Hematopoietic multipotent progenitor cell treated with erythropoietin and hydrocortisone succinate and interleukin-3 and kit ligand, for 8 days (in vitro differentiated cells): ENCODE data around the gene PSMD9.
"Not testable (repeated sequence)": the region's sequence is repeated elsewhere in the genome, so short reads cannot be mapped to it uniquely, and the experiment has no call there.

Experiments used
- DNase-seq: peaks from one replicate; pipeline ENCODE4 v3.0.0-alpha.2; 2015

PSMD9 gene

GRCh38 chr12:121874071-121874470 is 14.5 kb upstream of the PSMD9 start:
- DNase-seq = no peak

- no peak for DNase-seq
These were observed 13.0 kb upstream of the PSMD9 start for GRCh38 chr12:121875582-121875981.

- DNase-seq = not testable (repeated sequence)
These were observed 12.5 kb upstream of the PSMD9 start for GRCh38 chr12:121876080-121876447.

- DNase-seq = no peak
These were observed 5.3 kb upstream of the PSMD9 start for GRCh38 chr12:121883315-121883660.

- not testable (repeated sequence) for DNase-seq
These were observed 3.5 kb upstream of the PSMD9 start for GRCh38 chr12:121885129-121885528.

GRCh38 chr12:121888083-121888477 is 510 bp upstream of the PSMD9 start:
- no peak for DNase-seq

GRCh38 chr12:121889274-121889624 is 659 bp downstream of the PSMD9 start:
- no peak for DNase-seq

- DNase-seq = not testable (repeated sequence)
These were observed 1.1 kb downstream of the PSMD9 start for GRCh38 chr12:121889661-121890060.

- no peak for DNase-seq
These were observed 4.3 kb downstream of the PSMD9 start for GRCh38 chr12:121892673-121893561.

- peak; percentile 16 for DNase-seq
These were observed 5.4 kb downstream of the PSMD9 start for GRCh38 chr12:121893961-121894460.

GRCh38 chr12:121894633-121895032 is 6.0 kb downstream of the PSMD9 start:
- DNase-seq = peak; percentile 56

GRCh38 chr12:121898287-121898686 is 9.7 kb downstream of the PSMD9 start:
- DNase-seq = no peak

GRCh38 chr12:121899590-121899989 is 11.0 kb downstream of the PSMD9 start:
- no peak for DNase-seq

- peak; percentile 52 for DNase-seq
These were observed 14.6 kb downstream of the PSMD9 start for GRCh38 chr12:121903202-121903601.

GRCh38 chr12:121905746-121906145 is 17.2 kb downstream of the PSMD9 start:
- no peak for DNase-seq

GRCh38 chr12:121908702-121909101 is 20.1 kb downstream of the PSMD9 start:
- DNase-seq = no peak

- no peak for DNase-seq
These were observed 23.4 kb downstream of the PSMD9 start for GRCh38 chr12:121911824-121912585.

- DNase-seq = no peak
These were observed 27.3 kb downstream of the PSMD9 start for GRCh38 chr12:121915841-121916321.

- peak; percentile 42 for DNase-seq
These were observed 28.1 kb downstream of the PSMD9 start for GRCh38 chr12:121916719-121917118.

- peak; percentile 96 for DNase-seq
These were observed 29.5 kb downstream of the PSMD9 start, which contains the start of gene CFAP251 for GRCh38 chr12:121917950-121918678. TSS of gene CFAP251 (plus strand) at chr12:121918592. CDS start at chr12:121921306, 2,714 bp downstream.

- DNase-seq = no peak
These were observed 30.1 kb downstream of the PSMD9 start for GRCh38 chr12:121918679-121919038.

- DNase-seq = no peak
These were observed 32.5 kb downstream of the PSMD9 start for GRCh38 chr12:121921066-121921465.

GRCh38 chr12:121925358-121925695 is 36.7 kb downstream of the PSMD9 start:
- DNase-seq = no peak
